ENCODE measurements around the gene CLN6. TPM values are rescaled to one million over a fixed set of nuclear protein-coding genes. Genes with fewer than 3 reads are reported as not detected.

Gene CLN6
- total RNA-seq: 10 to 100 TPM; 13.4 to 18.2 (median 16.1) TPM

- Histone ChIP-seq H3K36me3 (no peaks in the 10 kb centered on the region), H3K9me3 (no peaks in the 10 kb centered on the region), H3K27ac (replicated peaks in 1 of 4) (peak within 1 kb of the TSS; percentile 82 to 91 (median 88)), H3K4me1 (peaks cover 19 to 29% (median 25%) of the 10 kb centered on the region in 4 donors), H3K4me3 (peak within 1 kb of the TSS; percentile 83 to 93 (median 90)), H3K27me3 (no peaks in the 10 kb centered on the region)
- WGBS: 0% methylated on average over 7 of the region's 82 CpGs
- DNase-seq (ENCODE audit: extremely low spot score): peak; percentile 94
- TF ChIP-seq EP300 (IDR thresholded peaks at IDR 0.05) (no peak), POLR2A (IDR thresholded peaks at IDR 0.05; ENCODE audit: low read depth) (no peak), POLR2AphosphoS5 (IDR thresholded peaks at IDR 0.05) (peak; percentile 43 to 48)
- TF ChIP-seq, protein P1, sequence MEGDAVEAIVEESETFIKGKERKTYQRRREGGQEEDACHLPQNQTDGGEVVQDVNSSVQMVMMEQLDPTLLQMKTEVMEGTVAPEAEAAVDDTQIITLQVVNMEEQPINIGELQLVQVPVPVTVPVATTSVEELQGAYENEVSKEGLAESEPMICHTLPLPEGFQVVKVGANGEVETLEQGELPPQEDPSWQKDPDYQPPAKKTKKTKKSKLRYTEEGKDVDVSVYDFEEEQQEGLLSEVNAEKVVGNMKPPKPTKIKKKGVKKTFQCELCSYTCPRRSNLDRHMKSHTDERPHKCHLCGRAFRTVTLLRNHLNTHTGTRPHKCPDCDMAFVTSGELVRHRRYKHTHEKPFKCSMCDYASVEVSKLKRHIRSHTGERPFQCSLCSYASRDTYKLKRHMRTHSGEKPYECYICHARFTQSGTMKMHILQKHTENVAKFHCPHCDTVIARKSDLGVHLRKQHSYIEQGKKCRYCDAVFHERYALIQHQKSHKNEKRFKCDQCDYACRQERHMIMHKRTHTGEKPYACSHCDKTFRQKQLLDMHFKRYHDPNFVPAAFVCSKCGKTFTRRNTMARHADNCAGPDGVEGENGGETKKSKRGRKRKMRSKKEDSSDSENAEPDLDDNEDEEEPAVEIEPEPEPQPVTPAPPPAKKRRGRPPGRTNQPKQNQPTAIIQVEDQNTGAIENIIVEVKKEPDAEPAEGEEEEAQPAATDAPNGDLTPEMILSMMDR (IDR thresholded peaks at IDR 0.05): no peak
- intact Hi-C loops (cut with DNase I): no loop called here
Observed at GRCh38 chr15:68229386-68230156, at the start of gene CLN6. CLN6 (minus strand) TSS chr15:68229728; CDS start chr15:68229584, 144 bp downstream.

- intact Hi-C loops (cut with DNase I): no loop called here
- DNase-seq (ENCODE audit: extremely low spot score): no peak
- Histone ChIP-seq H3K27me3 (no peaks in the 10 kb centered on the region), H3K4me1 (peaks cover 58 to 68% (median 64%) of the 10 kb centered on the region in 4 donors), H3K4me3 (peak overlapping the region; percentile 91 to 98 (median 95)), H3K9me3 (no peaks in the 10 kb centered on the region), H3K36me3 (peaks cover 0 to 1% (median 0%) of the 10 kb centered on the region in 4 donors), H3K27ac (replicated peaks in 1 of 4) (peak overlapping the region; percentile 96 to 99 (median 98))
- no peak for TF ChIP-seq EP300 (IDR thresholded peaks at IDR 0.05)
- TF ChIP-seq, protein P1 (IDR thresholded peaks at IDR 0.05): no peak
- peak in 1 of 2 donors; percentile 5 for TF ChIP-seq POLR2AphosphoS5 (IDR thresholded peaks at IDR 0.05)
- no peak for TF ChIP-seq POLR2A (IDR thresholded peaks at IDR 0.05; ENCODE audit: low read depth)
- 2% methylated on average over 23 of the region's 23 CpGs for WGBS
Observed at GRCh38 chr15:68278595-68279405, 49.3 kb upstream of the CLN6 start.

DNA sequence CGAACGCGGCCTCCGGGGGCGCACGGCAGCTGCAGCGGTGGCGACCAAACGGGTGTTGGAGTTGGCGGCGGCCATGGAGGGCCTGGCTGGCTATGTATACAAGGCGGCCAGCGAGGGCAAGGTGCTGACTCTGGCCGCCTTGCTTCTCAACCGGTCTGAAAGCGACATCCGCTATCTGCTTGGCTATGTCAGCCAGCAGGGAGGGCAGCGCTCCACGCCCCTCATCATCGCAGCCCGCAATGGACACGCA, 48.7 kb upstream of the CLN6 start:
- TF ChIP-seq, protein P1 (IDR thresholded peaks at IDR 0.05): peak in 1 of 3 experiments; percentile 52
- TF ChIP-seq POLR2A (IDR thresholded peaks at IDR 0.05; ENCODE audit: low read depth): no peak
- H3K4me1 ChIP-seq: peaks cover 54 to 64% (median 61%) of the 10 kb centered on the region in 4 donors

DNA sequence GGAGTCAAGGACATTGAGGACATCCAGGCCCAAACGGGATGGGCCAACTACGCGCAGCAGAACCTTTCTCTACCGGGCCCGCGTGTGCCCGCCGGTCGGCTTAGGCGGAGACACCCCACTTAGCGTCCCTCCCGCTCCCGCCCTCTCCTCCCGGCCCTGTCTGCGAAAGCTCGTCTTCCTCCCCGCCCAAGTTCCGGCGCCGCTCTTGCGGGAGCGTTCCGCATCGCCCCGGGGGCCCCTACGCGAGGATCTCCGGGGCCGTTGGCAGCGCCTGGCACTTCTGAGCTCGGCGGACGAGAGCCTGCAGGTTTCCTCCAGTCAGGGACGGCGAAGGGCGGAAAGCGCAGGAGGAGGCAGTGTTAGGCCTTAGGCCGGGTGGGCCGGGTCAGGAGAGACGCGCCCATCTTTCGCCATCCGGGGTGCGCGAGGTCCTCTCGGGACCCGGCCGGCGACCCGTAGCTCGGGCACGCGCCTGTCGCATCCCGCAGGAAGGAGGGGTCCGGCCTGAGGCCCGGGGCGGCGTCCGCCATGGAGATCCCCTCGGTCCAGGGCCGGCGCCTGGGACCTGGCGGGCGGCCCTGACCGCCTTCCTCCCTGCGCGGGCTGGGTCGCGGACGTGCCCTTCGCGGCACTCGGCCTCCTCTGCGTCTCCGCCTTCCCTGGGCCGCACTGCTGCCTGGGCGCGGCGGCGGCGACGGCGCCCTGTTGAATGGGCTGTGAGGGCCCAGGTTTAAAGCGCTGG, 48.2 kb upstream of the CLN6 start, which contains the start of gene FEM1B:
Gene FEM1B, plus strand, starts transcription at position 143 of the 742 bp plus-strand sequence. CDS start 673 bp downstream, outside the sequence.
- peak; percentile 98 for DNase-seq (ENCODE audit: extremely low spot score)
- peaks cover 54 to 64% (median 60%) of the 10 kb centered on the region in 4 donors for H3K4me1 ChIP-seq
- H3K4me3 ChIP-seq: peak within 1 kb of the TSS; percentile 91 to 98 (median 95)
- 0% methylated on average over 15 of the region's 85 CpGs for WGBS
- peak; percentile 71 for TF ChIP-seq POLR2A (IDR thresholded peaks at IDR 0.05; ENCODE audit: low read depth)
- TF ChIP-seq EP300 (IDR thresholded peaks at IDR 0.05): no peak
- TF ChIP-seq, protein P1 (IDR thresholded peaks at IDR 0.05): no peak
- peak; percentile 82 to 92 for TF ChIP-seq POLR2AphosphoS5 (IDR thresholded peaks at IDR 0.05)
- H3K27ac ChIP-seq (replicated peaks in 1 of 4): peak within 1 kb of the TSS; percentile 96 to 99 (median 98)
- H3K27me3 ChIP-seq: no peaks in the 10 kb centered on the region
- no peaks in the 10 kb centered on the region for H3K36me3 ChIP-seq
- no peaks in the 10 kb centered on the region for H3K9me3 ChIP-seq
- intact Hi-C loops (cut with DNase I): no loop called here

More for the DNA sequence above, 48.7 kb upstream of the CLN6 start:
- intact Hi-C loops (cut with DNase I): no loop called here
- H3K9me3 ChIP-seq: no peaks in the 10 kb centered on the region
- H3K27ac ChIP-seq (replicated peaks in 1 of 4): peak overlapping the region; percentile 96 to 99 (median 98)
- DNase-seq (ENCODE audit: extremely low spot score): no peak
- no peaks in the 10 kb centered on the region for H3K27me3 ChIP-seq
- 0% methylated on average over 5 of the region's 22 CpGs for WGBS
- H3K36me3 ChIP-seq: no peaks in the 10 kb centered on the region
- H3K4me3 ChIP-seq: peak overlapping the region; percentile 91 to 98 (median 95)

Measured in esophagus muscularis mucosa (tissue), 4 donors.